MG63 (cell line): ENCODE data around the gene BORCS6. TPM values are rescaled to one million over a fixed set of nuclear protein-coding genes. Genes with fewer than 3 reads are reported as not detected.

Experiments used
- DNase-seq: peaks from one replicate; pipeline ENCODE4 v3.0.0-alpha.2; 2020
- H3K27me3 ChIP-seq: fragments of 250-450 bp; sonication (Bioruptor Pico); 2 replicates; pipeline ENCODE4 v1.5.1; 2020; ENCODE audit warnings: mild to moderate bottlenecking, moderate library complexity
- H3K36me3 ChIP-seq: fragments of 250-450 bp; sonication (Bioruptor Pico); 2 replicates; pipeline ENCODE4 v1.5.1; 2020; ENCODE audit warnings: mild to moderate bottlenecking, moderate library complexity
- H3K4me3 ChIP-seq: fragments of 250-450 bp; sonication (Bioruptor Pico); 2 replicates; pipeline ENCODE4 v1.5.1; 2020; ENCODE audit warnings: mild to moderate bottlenecking, moderate library complexity
- H3K9me3 ChIP-seq: fragments of 250-450 bp; sonication (Bioruptor Pico); 2 replicates; pipeline ENCODE4 v1.5.1; 2020; ENCODE audit warnings: mild to moderate bottlenecking, moderate library complexity
- total RNA-seq: library from RNA; depleted of rRNA; stranded (reverse); fragments of >200 nt; shearing (Covaris generic); gene quantifications from 2 replicates; pipeline ENCODE4 v1.2.3, GENCODE V29; 2014; ENCODE audit warnings: low replicate concordance

Gene BORCS6
- total RNA-seq, 1 experiment from 2014 or later = 17.3 TPM

DNA sequence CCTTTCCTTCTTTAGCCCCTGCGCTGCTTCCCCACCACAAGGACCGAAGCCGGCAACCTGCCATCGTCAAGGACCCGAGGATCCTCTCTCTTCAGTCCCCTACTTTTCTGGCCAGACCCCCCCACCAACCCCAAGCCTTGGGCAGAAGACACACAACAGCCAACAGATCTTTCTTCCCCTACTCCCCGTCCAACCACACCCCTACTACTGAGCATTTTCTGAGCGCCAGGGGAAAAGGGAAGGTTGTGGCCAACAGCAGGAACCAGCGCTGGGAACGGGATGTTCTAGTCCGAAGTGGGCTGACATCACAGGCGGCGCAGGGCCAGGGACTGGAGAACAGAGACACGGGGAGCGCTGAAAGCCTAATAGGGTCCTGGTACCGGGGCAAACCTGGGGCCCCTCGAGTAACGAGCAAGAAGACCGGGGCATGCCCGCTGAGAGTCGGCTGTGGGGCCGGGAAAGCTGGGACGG is 38.3 kb downstream of the BORCS6 start:
- Histone ChIP-seq H3K4me3 (peak overlapping the region; percentile 47), H3K27me3 (no peaks in the 10 kb centered on the region), H3K9me3 (no peaks in the 10 kb centered on the region), H3K36me3 (peaks cover 8% of the 10 kb centered on the region)
- DNase-seq = peak; percentile 74

DNA sequence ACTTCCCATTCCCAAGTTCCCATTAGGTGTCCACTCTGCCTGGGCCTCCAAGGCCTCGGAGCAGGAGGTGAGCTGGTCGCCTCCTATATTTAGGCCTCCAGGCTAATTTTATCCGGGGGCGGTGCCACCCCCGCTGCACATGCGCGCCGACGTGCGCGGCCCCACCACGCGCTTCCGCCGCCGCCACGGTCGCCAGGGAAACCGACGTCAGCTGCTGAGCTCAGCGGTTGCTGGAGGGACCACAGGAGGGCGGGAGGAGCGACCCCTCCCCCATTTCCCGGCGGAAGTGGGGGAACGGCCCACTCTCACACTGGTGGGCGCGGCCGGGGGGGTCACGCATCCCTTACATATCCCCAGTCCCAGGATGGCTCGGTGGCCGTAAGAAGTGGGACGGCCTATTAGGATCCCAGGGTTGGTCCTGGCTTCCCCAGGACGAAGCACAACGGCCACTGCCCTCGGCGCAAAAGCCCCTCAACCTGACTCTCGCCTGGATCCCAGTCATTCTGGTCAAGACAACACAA is 38.8 kb downstream of the BORCS6 start:
- H3K36me3 ChIP-seq = peaks cover 8% of the 10 kb centered on the region
- H3K9me3 ChIP-seq = no peaks in the 10 kb centered on the region
- DNase-seq = peak; percentile 66
- peak overlapping the region; percentile 47 for H3K4me3 ChIP-seq
- no peaks in the 10 kb centered on the region for H3K27me3 ChIP-seq

DNA sequence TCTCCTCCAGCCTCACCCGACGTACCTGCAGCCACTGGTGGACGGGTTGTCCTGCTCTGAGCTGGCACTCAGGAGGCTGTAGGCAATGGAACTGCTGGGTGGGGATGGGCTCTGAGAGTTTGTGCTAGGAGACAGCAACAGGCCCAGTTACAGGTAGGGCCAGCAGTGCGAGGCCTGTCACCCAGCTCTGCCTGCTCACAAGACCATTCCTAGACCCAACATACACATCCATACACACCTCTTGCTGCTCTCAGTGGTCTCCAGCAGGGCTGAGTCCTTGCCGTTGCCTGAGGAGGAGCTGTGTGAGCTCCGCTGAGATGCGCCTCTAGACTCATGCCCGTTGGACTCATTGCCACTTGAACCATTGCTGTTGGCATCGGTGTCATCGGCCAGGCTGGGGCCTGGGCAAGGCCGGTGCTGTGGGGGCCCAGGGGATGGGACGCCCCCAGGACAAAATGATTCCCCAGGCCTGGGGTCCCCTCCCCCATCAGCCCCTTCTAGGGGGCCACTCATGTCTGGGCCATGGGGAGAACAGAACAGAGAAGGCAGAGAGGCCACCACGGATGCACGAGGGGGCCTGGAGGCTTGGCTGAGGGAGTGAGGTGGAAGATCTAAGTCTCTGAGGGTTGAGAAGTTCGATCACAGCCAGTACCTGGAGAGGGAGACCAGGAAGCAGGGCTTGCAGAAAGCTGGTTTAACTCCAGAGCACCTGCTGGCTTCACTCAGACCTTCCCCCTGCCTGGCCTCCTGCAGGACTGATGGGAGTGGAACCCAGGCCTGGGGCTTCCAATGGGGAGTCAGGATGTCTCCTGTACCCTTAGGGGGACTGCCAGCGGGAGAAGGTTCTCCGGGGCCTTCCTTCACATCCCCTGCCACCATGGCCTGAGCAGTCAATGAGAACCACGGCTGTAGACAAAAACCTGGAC is 39.5 kb downstream of the BORCS6 start:
- no peaks in the 10 kb centered on the region for H3K9me3 ChIP-seq
- DNase-seq = no peak
- H3K27me3 ChIP-seq = no peaks in the 10 kb centered on the region
- peaks cover 8% of the 10 kb centered on the region for H3K36me3 ChIP-seq
- H3K4me3 ChIP-seq = peak overlapping the region; percentile 47

DNA sequence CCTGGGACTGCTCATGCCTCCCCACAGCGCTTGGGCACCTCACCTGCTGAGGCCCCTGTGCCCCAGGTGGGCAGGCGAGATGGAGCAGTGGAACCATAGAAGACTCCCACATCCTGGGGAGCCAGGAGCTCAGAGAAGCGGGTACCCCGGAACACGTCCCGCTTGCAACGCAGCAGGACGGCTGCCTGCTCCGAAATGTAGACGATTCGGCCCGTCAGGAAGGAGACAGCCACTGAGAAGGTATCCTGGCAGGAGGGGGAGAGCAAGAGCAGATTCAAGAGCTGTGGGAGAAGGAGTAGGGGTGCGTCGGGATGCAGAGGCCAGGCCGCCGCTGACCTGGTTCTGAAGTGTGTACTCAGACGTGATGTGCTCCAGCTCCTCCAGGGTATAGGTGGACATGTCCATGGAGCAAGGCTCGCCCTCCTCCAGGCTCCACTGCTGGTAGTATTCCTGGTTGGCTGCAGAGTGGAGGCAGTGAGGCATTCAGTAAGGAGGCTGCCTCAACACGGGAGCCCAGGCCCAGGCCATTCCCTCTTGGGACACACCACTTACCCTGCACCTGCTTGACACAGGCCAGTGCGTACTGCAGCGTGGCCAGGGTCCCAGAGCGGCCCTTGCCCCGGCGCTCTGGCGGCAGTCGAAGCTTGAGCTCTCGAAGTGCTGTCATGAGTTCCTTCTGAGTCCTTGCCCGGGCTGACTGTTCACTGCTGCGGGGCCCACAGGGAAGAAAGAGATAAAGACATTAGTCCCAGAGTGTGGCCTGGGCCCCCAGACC is 40.4 kb downstream of the BORCS6 start:
- DNase-seq = no peak
- H3K36me3 ChIP-seq = peaks cover 8% of the 10 kb centered on the region
- H3K9me3 ChIP-seq = no peaks in the 10 kb centered on the region
- H3K4me3 ChIP-seq = no peak overlapping the region
- no peaks in the 10 kb centered on the region for H3K27me3 ChIP-seq

DNA sequence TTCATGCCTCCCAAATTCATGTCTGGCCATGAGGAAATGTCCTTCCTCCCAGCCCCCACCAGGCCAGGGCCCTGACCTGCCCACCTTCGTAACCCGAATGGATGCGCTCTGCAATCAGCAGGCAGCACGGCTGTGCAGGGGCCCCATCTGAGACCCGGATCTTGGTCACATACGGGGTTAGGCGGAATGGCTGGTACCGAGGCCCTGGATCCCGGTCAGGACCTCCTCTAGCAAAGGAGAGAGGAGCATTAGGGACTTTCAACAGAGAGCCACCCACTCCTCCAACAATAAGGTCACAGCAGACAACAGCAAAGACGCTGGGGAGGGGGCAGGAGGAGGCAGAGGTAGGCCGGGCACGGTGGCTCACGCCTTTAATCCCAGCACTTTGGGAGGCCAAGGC is 41.4 kb downstream of the BORCS6 start:
- Histone ChIP-seq H3K9me3 (no peaks in the 10 kb centered on the region), H3K36me3 (peaks cover 8% of the 10 kb centered on the region), H3K4me3 (no peak overlapping the region), H3K27me3 (no peaks in the 10 kb centered on the region)
- no peak for DNase-seq

DNA sequence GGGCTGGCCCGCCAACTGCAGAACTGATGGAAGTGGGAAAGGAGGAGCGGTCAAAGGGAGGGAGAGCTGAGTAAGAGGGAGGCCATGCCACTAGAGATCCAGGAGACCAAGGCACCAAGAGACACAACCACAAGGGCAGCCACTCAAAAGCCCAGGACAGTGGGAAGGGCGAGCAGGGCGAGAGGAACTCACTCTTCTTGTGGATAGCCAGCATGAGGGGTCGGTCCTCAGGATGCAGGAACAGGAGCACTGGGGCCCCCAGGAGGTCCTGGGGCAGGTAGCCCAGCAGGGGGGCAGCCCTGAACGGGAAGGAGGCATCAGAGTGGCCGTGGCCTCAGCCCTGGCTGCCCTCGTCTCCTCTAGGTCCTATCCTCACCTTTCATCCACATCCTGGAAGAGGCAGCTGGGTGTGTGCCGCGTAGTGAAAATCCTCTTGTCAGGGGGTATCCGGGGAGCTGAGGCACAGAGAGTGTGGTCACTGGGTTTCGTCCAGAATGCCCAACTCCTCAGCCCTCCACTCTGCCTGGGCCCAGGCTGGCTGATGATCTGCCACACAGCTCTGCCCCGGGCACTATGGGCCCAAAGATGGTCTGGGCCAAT is 42.1 kb downstream of the BORCS6 start:
- Histone ChIP-seq H3K4me3 (no peak overlapping the region), H3K36me3 (peaks cover 8% of the 10 kb centered on the region), H3K9me3 (no peaks in the 10 kb centered on the region), H3K27me3 (no peaks in the 10 kb centered on the region)
- no peak for DNase-seq

DNA sequence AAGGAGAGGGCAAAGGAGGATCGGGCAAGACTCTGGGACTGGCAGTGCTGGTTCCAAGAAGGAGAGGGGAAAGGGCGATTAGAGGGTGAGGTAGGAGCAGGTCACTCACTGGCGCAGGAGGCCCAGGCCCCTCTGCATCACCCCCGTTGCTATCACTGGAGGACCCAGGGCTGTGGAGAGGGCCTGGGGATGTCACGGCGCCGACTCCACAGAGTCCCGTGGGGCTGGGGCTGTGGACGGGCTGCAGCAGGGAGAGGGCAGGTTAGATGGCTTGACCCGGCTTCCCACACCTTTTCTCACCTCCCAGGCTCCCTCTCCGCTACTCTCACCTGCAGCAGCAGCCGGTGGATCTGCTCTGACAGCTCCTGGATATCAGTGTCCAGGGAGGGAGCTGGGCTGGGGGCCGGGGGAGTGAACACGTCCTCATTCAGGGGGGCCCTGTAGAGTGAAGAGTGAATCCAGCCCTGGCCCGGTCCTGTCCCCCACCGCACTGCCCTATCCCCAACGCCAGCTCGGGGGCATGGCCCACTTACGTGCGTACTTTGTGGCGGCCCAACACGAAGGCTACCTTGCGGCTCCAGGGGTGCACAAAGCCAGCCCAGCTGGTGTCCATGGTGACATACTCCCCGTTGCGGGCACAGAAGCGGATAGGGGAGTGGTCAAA is 42.7 kb downstream of the BORCS6 start:
- H3K4me3 ChIP-seq = no peak overlapping the region
- H3K27me3 ChIP-seq = no peaks in the 10 kb centered on the region
- H3K9me3 ChIP-seq = no peaks in the 10 kb centered on the region
- peaks cover 8% of the 10 kb centered on the region for H3K36me3 ChIP-seq
- no peak for DNase-seq

DNA sequence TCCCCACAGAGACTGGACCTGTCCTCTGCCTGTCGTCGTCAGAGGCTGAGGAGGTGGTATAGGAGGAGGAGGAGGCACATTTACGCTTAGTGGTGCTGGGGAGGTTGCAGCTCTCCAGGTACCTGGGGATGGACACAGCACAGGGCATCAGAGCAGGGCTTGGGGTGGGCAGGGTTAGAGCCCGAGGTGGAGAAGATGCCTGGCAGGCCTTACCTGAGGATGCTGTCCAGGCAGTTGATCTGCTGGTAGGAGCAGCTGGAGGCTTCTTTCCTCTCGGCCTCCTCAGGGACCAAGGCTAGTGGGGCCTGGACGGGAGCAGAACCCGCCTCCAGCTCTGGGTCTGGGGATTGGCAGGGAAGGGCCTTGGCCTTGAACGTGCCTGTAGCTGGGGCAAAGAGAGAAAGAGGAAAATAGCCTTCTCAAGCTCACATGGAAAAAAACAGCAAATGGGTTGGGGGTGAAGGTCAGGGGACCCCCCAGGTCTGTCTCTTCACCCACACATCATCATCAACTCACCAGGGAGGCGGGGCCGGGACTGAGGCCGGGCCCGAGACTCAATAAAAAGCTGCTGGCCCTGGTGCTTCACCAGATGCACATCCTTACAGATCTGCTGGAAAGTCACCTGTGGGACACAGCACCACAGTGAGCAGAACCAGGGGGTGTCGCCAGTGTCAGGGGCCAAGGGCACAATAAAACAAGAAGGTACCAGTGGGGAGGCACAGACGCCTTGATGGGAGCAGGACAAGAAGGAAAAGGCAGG is 43.4 kb downstream of the BORCS6 start:
- Histone ChIP-seq H3K36me3 (peaks cover 8% of the 10 kb centered on the region), H3K9me3 (no peaks in the 10 kb centered on the region), H3K27me3 (no peaks in the 10 kb centered on the region), H3K4me3 (no peak overlapping the region)
- DNase-seq = no peak

DNA sequence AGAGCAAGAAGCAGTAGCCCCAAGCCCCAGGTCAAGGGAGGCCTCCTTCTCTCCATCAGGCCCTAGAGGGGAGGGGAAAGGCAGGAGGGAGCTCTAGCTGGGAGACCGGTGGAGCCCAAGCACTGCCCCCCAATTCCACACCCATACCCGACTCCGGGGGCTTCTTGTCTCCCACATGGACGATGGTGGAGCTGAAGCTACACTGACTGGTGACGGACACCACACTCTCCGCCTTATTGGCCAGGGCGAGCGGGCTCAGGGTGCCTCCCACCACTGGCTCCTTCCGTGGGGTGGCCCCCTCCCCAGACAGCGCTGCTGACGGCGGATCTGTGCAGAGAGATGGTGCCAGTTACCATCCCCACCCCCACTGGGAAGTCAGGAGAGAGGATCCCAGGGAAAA is 44.2 kb downstream of the BORCS6 start:
- Histone ChIP-seq H3K4me3 (no peak overlapping the region), H3K9me3 (no peaks in the 10 kb centered on the region), H3K36me3 (peaks cover 8% of the 10 kb centered on the region), H3K27me3 (no peaks in the 10 kb centered on the region)
- no peak for DNase-seq

DNA sequence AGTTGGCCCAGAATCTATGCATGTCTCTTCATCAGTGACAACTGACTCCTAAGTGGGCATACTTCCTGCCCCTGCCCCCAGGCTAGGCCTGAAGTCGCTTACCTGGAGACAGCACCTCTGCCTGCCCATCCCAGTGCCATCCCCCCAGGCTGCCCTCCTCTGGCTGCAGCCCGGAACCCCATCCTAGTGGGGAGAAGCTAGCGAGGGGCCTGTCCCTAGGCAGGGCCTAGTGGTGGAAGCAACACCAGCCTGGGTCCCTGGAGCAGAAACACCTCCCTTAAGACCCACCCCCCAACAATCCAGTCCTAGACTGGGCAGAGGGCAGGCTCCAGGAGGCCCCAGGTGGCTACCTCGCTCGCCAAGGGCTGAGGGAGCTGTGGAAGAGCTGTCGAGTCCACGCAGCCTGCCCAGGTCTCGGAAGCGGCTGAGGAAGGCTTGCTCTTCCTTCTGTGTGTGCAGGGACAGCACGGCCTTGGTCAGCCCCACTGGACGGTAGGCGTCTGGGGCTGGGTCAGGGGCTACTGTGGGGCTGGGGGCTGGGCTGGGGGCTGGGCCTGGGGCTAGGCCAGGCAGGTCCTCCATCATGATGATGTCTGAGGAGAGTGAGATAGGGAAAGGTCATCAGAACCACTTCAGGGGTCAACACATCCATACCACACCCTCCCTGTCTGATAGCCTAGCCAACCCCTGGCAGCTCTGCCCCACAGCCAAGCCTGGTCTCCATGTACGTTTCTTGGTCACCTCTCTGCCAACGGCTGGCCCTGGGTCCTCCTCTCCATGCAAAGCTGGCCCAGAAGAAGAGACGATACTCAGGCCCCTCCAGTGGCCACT is 45.4 kb downstream of the BORCS6 start:
- Histone ChIP-seq H3K36me3 (peaks cover 8% of the 10 kb centered on the region), H3K9me3 (no peaks in the 10 kb centered on the region), H3K4me3 (no peak overlapping the region), H3K27me3 (no peaks in the 10 kb centered on the region)
- no peak for DNase-seq

DNA sequence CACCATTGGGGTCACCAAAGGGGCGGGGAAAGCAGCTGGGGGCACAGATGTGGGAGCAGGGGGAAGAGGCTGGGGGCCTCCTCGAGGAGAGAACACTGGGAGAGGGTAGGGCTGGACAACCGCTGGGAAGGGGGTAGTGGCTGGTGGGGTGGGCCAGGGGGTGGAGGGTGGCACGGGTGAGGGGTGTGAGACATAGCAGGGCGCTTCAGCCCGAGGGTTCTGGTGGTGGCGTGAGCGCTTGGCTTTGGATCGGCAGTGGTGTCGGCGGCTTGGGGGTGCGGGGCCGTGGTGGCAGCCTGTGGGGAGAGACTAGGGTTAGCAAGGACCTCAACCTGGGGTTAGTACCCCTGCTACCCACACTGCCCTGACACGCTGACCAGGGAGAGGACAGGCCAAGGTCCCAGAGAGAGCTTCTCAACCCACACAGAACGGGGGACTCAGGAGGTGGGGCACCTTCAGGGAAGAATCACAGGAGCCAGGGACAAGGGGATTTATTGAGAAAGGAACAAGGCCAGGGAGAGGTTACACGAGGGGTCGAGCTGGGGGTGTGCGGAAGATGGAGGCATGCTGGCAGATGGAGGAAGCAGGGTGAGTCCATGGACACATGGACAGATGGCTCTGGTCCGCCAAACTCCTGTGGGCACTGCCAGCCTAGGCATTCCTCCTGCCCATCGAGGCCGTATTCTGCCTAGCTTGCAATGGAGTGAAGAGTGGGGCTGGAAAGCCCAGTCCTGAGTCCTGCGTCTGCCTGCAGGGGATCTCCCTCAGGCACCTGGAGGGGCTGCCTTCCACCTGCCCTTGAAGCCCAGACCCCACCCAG is 46.2 kb downstream of the BORCS6 start:
- no peak overlapping the region for H3K4me3 ChIP-seq
- no peaks in the 10 kb centered on the region for H3K27me3 ChIP-seq
- no peaks in the 10 kb centered on the region for H3K9me3 ChIP-seq
- peaks cover 3% of the 10 kb centered on the region for H3K36me3 ChIP-seq
- no peak for DNase-seq

DNA sequence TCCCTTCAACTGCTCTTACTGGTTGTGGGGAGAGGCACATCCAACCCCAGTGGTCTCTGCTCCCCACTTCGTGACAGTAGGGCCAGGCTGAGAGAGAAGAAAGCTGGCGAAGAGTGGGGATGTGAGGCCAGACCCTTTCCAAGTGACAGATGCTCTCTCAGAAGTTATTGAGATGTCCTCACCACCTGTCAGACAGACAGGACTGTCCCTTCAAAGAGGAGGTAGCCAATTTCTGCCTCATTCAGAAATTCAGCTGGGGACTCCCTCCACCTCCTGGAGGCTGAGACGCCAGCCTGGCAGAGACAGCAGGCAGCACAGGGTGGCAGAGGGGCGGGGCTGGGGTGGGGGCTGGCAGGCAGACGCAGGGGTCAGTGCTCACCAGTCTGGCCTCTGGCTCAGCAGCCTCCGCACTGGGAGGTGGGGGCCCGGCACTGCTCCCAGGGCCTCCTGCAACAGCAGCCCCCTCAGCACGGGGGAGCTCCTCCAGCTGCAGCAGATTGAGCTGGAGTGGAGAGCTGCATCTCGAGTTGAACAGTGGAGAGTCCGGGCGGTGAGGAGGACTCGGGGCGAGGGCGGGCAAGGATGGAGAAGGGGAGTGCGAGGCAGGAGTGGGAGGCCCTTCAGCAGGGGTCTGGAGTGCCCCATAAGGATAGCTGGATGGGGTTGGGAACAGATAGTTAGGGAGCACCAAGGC is 46.9 kb downstream of the BORCS6 start:
- peaks cover 2% of the 10 kb centered on the region for H3K36me3 ChIP-seq
- H3K9me3 ChIP-seq = no peaks in the 10 kb centered on the region
- H3K4me3 ChIP-seq = no peak overlapping the region
- no peaks in the 10 kb centered on the region for H3K27me3 ChIP-seq
- no peak for DNase-seq

DNA sequence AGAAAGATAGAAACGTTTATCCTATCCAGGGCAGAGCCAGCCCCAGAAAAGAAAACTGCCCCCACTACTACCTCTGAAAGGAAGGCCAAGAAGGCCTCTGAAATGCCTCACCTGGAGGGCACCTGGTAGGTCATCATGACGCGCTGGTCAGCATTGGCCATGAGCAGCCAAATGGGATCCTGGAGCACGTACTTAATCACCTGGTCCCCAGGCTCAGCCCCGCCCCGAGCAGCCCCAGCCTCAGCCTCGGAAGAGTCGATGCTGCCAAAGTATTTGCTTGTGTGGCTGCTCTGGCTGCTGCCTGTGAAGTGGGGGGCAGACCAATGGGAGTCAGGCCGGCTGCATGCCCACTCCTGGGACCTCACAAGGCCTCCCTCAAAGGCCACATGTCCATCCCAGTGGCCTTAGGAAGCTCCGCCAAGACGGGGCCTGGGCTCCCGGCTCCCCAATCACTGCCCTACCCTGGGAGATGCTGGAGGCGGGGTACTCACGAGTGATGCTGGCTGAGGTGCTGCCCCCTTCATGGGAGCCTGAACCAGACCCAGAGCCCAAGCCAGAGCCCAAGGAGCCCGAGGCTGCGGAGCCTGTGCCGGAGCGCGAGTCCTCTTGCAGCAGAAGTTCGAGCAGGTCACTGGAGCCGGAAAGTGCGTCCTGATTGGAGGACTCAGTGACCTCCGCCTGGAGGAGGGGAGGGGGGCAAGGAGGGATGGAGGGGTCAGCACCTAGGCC is 47.7 kb downstream of the BORCS6 start:
- Histone ChIP-seq H3K9me3 (no peaks in the 10 kb centered on the region), H3K36me3 (no peaks in the 10 kb centered on the region; the same call in none of the 2 replicates), H3K27me3 (no peaks in the 10 kb centered on the region), H3K4me3 (no peak overlapping the region)
- no peak for DNase-seq
